ENCODE measurements around the gene PFDN5.
A peak's percentile ranks its signal among the peaks of the same experiment; 100 is the strongest.

Gene PFDN5

DNA sequence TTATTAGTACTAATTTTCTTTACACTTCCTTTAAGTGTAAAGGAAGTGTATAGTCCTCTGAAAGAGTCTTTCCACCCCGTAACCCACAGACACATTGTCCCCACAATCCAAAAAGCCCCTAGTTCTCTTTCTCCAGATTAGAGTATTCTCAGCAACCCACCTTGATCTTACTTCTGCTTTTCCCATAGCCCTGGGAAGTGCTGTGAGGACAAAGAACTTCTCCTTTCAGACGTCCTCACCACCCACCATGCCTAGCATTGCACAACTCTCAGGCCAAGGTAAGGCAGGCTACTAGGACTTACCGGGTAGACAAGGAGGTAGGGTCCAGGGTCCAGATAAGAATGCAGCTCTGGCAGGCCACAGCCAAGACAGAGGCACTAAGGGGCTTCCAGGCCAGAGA, 18.7 kb downstream of the PFDN5 start:
- no peak overlapping the region for H3K4me3 ChIP-seq (ENCODE audit: low read depth, low read length)
- no peak for DNase-seq
- no peaks in the 10 kb centered on the region for H3K9me3 ChIP-seq (ENCODE audit: severe bottlenecking)
- H3K36me3 ChIP-seq, result peaks cover 42% of the 10 kb centered on the region
- TF ChIP-seq, protein P1, sequence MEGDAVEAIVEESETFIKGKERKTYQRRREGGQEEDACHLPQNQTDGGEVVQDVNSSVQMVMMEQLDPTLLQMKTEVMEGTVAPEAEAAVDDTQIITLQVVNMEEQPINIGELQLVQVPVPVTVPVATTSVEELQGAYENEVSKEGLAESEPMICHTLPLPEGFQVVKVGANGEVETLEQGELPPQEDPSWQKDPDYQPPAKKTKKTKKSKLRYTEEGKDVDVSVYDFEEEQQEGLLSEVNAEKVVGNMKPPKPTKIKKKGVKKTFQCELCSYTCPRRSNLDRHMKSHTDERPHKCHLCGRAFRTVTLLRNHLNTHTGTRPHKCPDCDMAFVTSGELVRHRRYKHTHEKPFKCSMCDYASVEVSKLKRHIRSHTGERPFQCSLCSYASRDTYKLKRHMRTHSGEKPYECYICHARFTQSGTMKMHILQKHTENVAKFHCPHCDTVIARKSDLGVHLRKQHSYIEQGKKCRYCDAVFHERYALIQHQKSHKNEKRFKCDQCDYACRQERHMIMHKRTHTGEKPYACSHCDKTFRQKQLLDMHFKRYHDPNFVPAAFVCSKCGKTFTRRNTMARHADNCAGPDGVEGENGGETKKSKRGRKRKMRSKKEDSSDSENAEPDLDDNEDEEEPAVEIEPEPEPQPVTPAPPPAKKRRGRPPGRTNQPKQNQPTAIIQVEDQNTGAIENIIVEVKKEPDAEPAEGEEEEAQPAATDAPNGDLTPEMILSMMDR (IDR thresholded peaks at IDR 0.05; ENCODE audit: low read depth, low read length), result no peak
- H3K27me3 ChIP-seq (ENCODE audit: insufficient read depth, low read depth, severe bottlenecking), result no peaks in the 10 kb centered on the region
- no peak overlapping the region for H3K27ac ChIP-seq

DNA sequence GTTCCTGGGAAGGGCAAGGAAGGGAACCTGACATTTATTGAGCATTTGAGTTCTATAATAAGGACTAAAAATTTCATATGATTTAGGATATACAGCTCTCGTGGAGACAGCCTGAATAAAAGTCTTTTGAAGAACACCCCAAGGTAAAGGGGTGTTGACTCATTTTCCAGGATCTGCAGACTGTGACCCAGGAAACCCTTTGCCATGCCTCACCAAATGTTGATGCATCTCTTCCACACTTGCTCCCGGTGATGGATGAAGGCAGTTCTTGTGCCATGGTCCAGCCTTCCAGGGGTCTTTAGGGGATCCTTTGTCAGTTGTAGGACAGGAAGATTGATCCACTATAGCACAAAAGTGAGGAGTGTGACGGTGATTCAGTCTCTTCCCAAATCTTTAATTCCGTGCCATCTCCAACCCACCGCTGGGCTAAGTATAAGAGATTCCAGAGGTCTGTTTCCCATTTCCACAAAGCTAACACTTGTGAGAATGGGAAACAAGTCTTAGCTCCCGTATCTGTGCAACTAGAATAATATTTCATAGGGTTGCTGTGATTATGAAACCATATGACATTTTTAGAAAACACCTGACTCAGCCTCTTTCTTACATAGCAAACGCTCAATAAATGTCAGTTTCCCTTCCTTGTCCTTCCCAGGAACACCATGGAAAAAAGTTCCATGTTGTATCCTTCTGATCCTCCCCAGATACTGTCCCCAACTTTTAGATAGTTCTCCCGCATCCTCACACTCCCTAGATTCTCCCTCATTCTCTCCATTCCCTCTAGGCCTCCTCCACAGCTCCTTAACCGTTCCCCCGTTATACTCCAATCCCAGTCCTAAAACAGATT, 25.2 kb downstream of the PFDN5 start:
- H3K27ac ChIP-seq, result peak overlapping the region; percentile 93
- TF ChIP-seq, protein P1 (IDR thresholded peaks at IDR 0.05; ENCODE audit: low read depth, low read length), result no peak

DNA sequence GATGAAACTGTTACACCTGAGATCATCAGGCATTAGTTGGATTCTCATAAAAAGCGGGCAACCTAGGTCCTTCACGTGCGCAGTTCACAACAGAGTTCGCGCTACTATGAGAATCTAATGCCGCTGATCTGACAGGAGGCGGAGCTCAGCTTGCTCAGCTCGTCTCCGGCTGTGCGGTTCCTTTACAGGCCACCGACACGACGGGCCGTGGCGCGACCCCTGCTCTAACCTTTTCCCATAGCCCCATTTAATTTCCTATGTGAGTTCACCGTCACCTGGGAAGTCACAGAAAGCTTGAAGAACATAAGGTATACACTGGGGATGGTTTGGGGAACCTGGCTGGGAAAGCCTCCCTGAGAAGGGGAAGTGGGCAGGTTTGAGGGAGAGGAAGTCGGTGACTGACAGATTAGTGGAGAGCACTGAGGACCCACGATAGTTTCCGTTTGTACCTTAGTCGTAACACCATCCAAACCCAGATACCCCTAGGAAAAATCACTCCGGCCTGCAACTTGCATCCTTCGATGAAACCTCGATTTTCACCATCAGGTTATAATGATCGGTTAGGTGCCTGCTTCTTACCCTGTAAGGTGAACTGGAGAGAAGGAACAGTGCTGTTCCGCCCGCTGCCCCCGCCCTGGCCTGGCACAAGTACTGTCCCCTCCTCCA, 28.9 kb downstream of the PFDN5 start:
- H3K27me3 ChIP-seq (ENCODE audit: insufficient read depth, low read depth, severe bottlenecking), result no peaks in the 10 kb centered on the region
- peaks cover 5% of the 10 kb centered on the region for H3K36me3 ChIP-seq
- H3K27ac ChIP-seq, result peak overlapping the region; percentile 85
- H3K9me3 ChIP-seq (ENCODE audit: severe bottlenecking), result no peaks in the 10 kb centered on the region
- DNase-seq, result peak; percentile 66
- TF ChIP-seq, protein P1 (IDR thresholded peaks at IDR 0.05; ENCODE audit: low read depth, low read length), result no peak
- peak overlapping the region; percentile 49 for H3K4me3 ChIP-seq (ENCODE audit: low read depth, low read length)

More for the DNA sequence above, 25.2 kb downstream of the PFDN5 start:
- H3K36me3 ChIP-seq, result peaks cover 29% of the 10 kb centered on the region
- no peaks in the 10 kb centered on the region for H3K27me3 ChIP-seq (ENCODE audit: insufficient read depth, low read depth, severe bottlenecking)
- no peaks in the 10 kb centered on the region for H3K9me3 ChIP-seq (ENCODE audit: severe bottlenecking)
- no peak for DNase-seq
- peak overlapping the region; percentile 71 for H3K4me3 ChIP-seq (ENCODE audit: low read depth, low read length)

DNA sequence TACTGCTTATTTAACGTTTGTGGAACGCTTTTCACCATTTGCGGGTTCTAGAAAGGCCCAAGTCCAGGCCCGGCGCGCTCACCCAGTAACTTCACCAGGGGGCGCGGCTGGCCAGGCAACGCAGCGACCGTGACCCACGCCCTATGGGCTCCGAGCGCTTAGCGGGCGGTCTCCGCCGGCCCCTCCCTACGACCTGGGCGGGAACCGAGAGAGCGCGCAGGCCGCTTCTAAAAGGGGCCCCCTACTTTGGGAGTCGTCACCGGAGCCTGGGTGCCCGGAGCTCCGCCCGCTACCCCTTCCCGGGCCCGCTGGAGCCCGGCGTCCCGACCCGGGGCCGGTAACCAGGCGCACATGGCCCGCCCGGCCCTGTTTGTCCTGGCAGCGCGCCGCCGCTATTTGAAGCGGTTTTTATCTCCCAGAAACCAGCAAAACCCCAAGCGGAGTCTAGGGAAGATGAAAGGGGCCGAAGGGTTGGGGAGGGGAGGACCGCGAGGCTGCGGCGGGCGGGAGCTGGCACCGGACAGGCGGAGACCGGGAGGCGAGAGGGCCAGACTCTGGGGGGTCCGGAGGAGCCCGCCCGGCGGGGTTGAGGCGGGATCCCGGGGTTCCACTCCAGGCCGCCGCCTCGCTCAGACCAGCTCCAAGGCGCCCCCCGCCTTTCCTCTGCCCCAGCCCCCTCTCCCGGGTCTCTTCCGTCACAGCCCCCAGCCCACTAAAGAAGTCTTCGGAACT, 29.6 kb downstream of the PFDN5 start:
- H3K27ac ChIP-seq, result peak overlapping the region; percentile 85
- H3K36me3 ChIP-seq, result peaks cover 2% of the 10 kb centered on the region

DNA sequence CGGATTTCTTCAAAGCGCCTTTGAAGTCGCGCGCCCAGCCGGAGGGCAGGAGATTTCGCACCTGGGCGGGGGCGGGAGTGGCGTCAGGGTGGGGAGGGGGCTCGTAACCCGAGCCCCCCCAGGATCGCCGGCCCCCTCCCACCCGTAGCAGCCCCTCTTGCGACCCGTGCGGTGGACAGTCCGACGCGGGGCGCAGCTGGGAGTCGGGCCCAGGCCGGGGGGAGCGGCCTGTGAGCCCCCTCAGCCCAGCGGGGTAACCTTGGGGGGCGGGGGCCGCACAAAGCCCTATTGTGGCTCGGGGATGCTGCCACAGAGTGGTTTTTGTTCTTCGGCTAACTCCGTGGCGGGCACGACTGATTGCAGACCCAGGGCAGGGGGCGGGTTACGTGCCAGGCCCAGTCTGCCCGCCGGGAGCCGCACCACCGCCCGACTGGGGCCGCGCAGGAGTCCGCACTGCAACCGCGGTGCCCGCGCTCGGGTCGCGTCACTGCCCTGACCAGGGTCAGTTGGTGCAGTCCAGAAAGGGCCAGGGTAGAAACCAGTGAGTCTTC, 30.2 kb downstream of the PFDN5 start:
- TF ChIP-seq, protein P1 (IDR thresholded peaks at IDR 0.05; ENCODE audit: low read depth, low read length), result no peak
- no peaks in the 10 kb centered on the region for H3K27me3 ChIP-seq (ENCODE audit: insufficient read depth, low read depth, severe bottlenecking)
- H3K27ac ChIP-seq, result peak overlapping the region; percentile 85; the same call in 1 of the 2 replicates
- no peaks in the 10 kb centered on the region for H3K9me3 ChIP-seq (ENCODE audit: severe bottlenecking)
- no peaks in the 10 kb centered on the region; the same call in 1 of the 2 replicates for H3K36me3 ChIP-seq
- H3K4me3 ChIP-seq (ENCODE audit: low read depth, low read length), result no peak overlapping the region
- no peak for DNase-seq

More for the DNA sequence above, 29.6 kb downstream of the PFDN5 start:
- no peaks in the 10 kb centered on the region for H3K9me3 ChIP-seq (ENCODE audit: severe bottlenecking)
- H3K27me3 ChIP-seq (ENCODE audit: insufficient read depth, low read depth, severe bottlenecking), result no peaks in the 10 kb centered on the region
- peak overlapping the region; percentile 49 for H3K4me3 ChIP-seq (ENCODE audit: low read depth, low read length)
- DNase-seq, result peak; percentile 92
- TF ChIP-seq, protein P1 (IDR thresholded peaks at IDR 0.05; ENCODE audit: low read depth, low read length), result peak; percentile 76

Data from WERI-Rb-1 (cell line).